ENCODE measurements around the gene RILPL2.
A peak's percentile ranks its signal among the peaks of the same experiment; 100 is the strongest.

RILPL2 gene

GRCh38 chr12:123478069-123478468 is 41.6 kb upstream of the RILPL2 start:
- DNase-seq (ENCODE audit: extremely low read depth, low read depth) = no peak
- no peak for TF ChIP-seq CTCF (IDR thresholded peaks at IDR 0.05; ENCODE audit: low read depth, low read length)

GRCh38 chr12:123475246-123475703 is 38.8 kb upstream of the RILPL2 start:
- DNase-seq (ENCODE audit: extremely low read depth, low read depth) = no peak
- TF ChIP-seq CTCF (IDR thresholded peaks at IDR 0.05; ENCODE audit: low read depth, low read length) = no peak

GRCh38 chr12:123474485-123475245 is 38.2 kb upstream of the RILPL2 start:
- TF ChIP-seq CTCF (IDR thresholded peaks at IDR 0.05; ENCODE audit: low read depth, low read length) = no peak

GRCh38 chr12:123472438-123472849 is 36.0 kb upstream of the RILPL2 start:
- no peak for TF ChIP-seq CTCF (IDR thresholded peaks at IDR 0.05; ENCODE audit: low read depth, low read length)
- no peak for DNase-seq (ENCODE audit: extremely low read depth, low read depth)

More at GRCh38 chr12:123474485-123475245, 38.2 kb upstream of the RILPL2 start:
- no peak for DNase-seq (ENCODE audit: extremely low read depth, low read depth)

GRCh38 chr12:123471374-123472068 is 35.0 kb upstream of the RILPL2 start:
- no peak for TF ChIP-seq CTCF (IDR thresholded peaks at IDR 0.05; ENCODE audit: low read depth, low read length)
- DNase-seq (ENCODE audit: extremely low read depth, low read depth) = peak; percentile 49

GRCh38 chr12:123469978-123470377 is 33.5 kb upstream of the RILPL2 start:
- TF ChIP-seq CTCF (IDR thresholded peaks at IDR 0.05; ENCODE audit: low read depth, low read length) = no peak
- no peak for DNase-seq (ENCODE audit: extremely low read depth, low read depth)

- DNase-seq (ENCODE audit: extremely low read depth, low read depth) = no peak
- TF ChIP-seq CTCF (IDR thresholded peaks at IDR 0.05; ENCODE audit: low read depth, low read length) = no peak
These were observed 32.3 kb upstream of the RILPL2 start for GRCh38 chr12:123468786-123469185.

All from AG09319 (cell line).